Measurements from ENCODE around the gene RPL26.
"Not testable (repeated sequence)": the region's sequence is repeated elsewhere in the genome, so short reads cannot be mapped to it uniquely, and the experiment has no call there.

Gene RPL26

GRCh38 chr17:8384801-8385378 lies 1.9 kb upstream of the RPL26 start:
- Mint-ChIP-seq H3K36me3 (peaks cover 16% of the 10 kb centered on the region), H3K27ac (peak overlapping the region; percentile 82), H3K4me1 (ENCODE audit: low read depth) (peaks cover 37% of the 10 kb centered on the region), H3K9me3 (ENCODE audit: low read depth) (no peaks in the 10 kb centered on the region), H3K4me3 (peak overlapping the region; percentile 99), H3K27me3 (no peaks in the 10 kb centered on the region)

GRCh38 chr17:8382880-8383142 lies 182 bp downstream of the RPL26 start:
- Mint-ChIP-seq H3K4me1 (ENCODE audit: low read depth) (peaks cover 53% of the 10 kb centered on the region), H3K27me3 (no peaks in the 10 kb centered on the region), H3K36me3 (peaks cover 24% of the 10 kb centered on the region), H3K27ac (peak overlapping the region; percentile 99), H3K4me3 (peak overlapping the region; percentile 99), H3K9me3 (ENCODE audit: low read depth) (no peaks in the 10 kb centered on the region)

- no peaks in the 10 kb centered on the region for H3K27me3 Mint-ChIP-seq
- H3K4me3 Mint-ChIP-seq, result peak overlapping the region; percentile 99
- peaks cover 59% of the 10 kb centered on the region for H3K4me1 Mint-ChIP-seq (ENCODE audit: low read depth)
- peak overlapping the region; percentile 99 for H3K27ac Mint-ChIP-seq
- no peaks in the 10 kb centered on the region for H3K9me3 Mint-ChIP-seq (ENCODE audit: low read depth)
- H3K36me3 Mint-ChIP-seq, result peaks cover 24% of the 10 kb centered on the region
Observed at GRCh38 chr17:8382052-8382879, 727 bp downstream of the RPL26 start.

- H3K27me3 Mint-ChIP-seq, result no peaks in the 10 kb centered on the region
- H3K9me3 Mint-ChIP-seq (ENCODE audit: low read depth), result no peaks in the 10 kb centered on the region
- H3K4me3 Mint-ChIP-seq, result peak overlapping the region; percentile 99
- H3K27ac Mint-ChIP-seq, result peak overlapping the region; percentile 87
- peaks cover 28% of the 10 kb centered on the region for H3K36me3 Mint-ChIP-seq
- H3K4me1 Mint-ChIP-seq (ENCODE audit: low read depth), result peaks cover 66% of the 10 kb centered on the region
Observed at GRCh38 chr17:8380049-8380448, 2.9 kb downstream of the RPL26 start.

- Mint-ChIP-seq H3K4me3 (peak overlapping the region; percentile 99), H3K36me3 (peaks cover 28% of the 10 kb centered on the region), H3K4me1 (ENCODE audit: low read depth) (peaks cover 60% of the 10 kb centered on the region), H3K27ac (peak overlapping the region; percentile 88)
- H3K27me3 Mint-ChIP-seq; H3K9me3 Mint-ChIP-seq (ENCODE audit: low read depth): not testable (repeated sequence)
Observed at GRCh38 chr17:8378117-8378516, 4.9 kb downstream of the RPL26 start.

GRCh38 chr17:8377422-8377821 lies 5.6 kb downstream of the RPL26 start:
- peaks cover 23% of the 10 kb centered on the region for H3K36me3 Mint-ChIP-seq
- peaks cover 57% of the 10 kb centered on the region for H3K4me1 Mint-ChIP-seq (ENCODE audit: low read depth)
- peak overlapping the region; percentile 88 for H3K27ac Mint-ChIP-seq
- peak overlapping the region; percentile 99 for H3K4me3 Mint-ChIP-seq
- no peaks in the 10 kb centered on the region for H3K9me3 Mint-ChIP-seq (ENCODE audit: low read depth)
- no peaks in the 10 kb centered on the region for H3K27me3 Mint-ChIP-seq

- Mint-ChIP-seq H3K4me3 (peak within 1 kb of the TSS; percentile 99), H3K27me3 (no peaks in the 10 kb centered on the region), H3K27ac (peak within 1 kb of the TSS; percentile 88), H3K9me3 (ENCODE audit: low read depth) (no peaks in the 10 kb centered on the region), H3K36me3 (peaks cover 18% of the 10 kb centered on the region), H3K4me1 (ENCODE audit: low read depth) (peaks cover 54% of the 10 kb centered on the region)
Observed at GRCh38 chr17:8376271-8377067, 6.5 kb downstream of the RPL26 start, which contains the start of gene KRABD2. Gene KRABD2, minus strand, starts transcription at chr17:8376704.

- peak overlapping the region; percentile 88 for H3K27ac Mint-ChIP-seq
- H3K9me3 Mint-ChIP-seq (ENCODE audit: low read depth), result no peaks in the 10 kb centered on the region
- H3K4me1 Mint-ChIP-seq (ENCODE audit: low read depth), result peaks cover 48% of the 10 kb centered on the region
- peak overlapping the region; percentile 99 for H3K4me3 Mint-ChIP-seq
- no peaks in the 10 kb centered on the region for H3K27me3 Mint-ChIP-seq
- H3K36me3 Mint-ChIP-seq, result peaks cover 15% of the 10 kb centered on the region
Observed at GRCh38 chr17:8375738-8376259, 7.2 kb downstream of the RPL26 start.

GRCh38 chr17:8373856-8374255 lies 9.1 kb downstream of the RPL26 start:
- Mint-ChIP-seq H3K4me1 (ENCODE audit: low read depth) (peaks cover 30% of the 10 kb centered on the region), H3K36me3 (peaks cover 13% of the 10 kb centered on the region)
- not testable (repeated sequence) for H3K9me3 Mint-ChIP-seq (ENCODE audit: low read depth); H3K27ac Mint-ChIP-seq; H3K4me3 Mint-ChIP-seq; H3K27me3 Mint-ChIP-seq

- no peaks in the 10 kb centered on the region for H3K9me3 Mint-ChIP-seq (ENCODE audit: low read depth)
- H3K27me3 Mint-ChIP-seq, result no peaks in the 10 kb centered on the region
- no peak overlapping the region for H3K27ac Mint-ChIP-seq
- H3K36me3 Mint-ChIP-seq, result peaks cover 9% of the 10 kb centered on the region
- H3K4me1 Mint-ChIP-seq (ENCODE audit: low read depth), result peaks cover 19% of the 10 kb centered on the region
- H3K4me3 Mint-ChIP-seq, result no peak overlapping the region
Observed at GRCh38 chr17:8372422-8372821, 10.6 kb downstream of the RPL26 start.

GRCh38 chr17:8371786-8372185 lies 11.2 kb downstream of the RPL26 start:
- Mint-ChIP-seq H3K27ac (no peak overlapping the region), H3K9me3 (ENCODE audit: low read depth) (no peaks in the 10 kb centered on the region), H3K4me1 (ENCODE audit: low read depth) (peaks cover 15% of the 10 kb centered on the region), H3K27me3 (no peaks in the 10 kb centered on the region), H3K4me3 (no peak overlapping the region), H3K36me3 (peaks cover 9% of the 10 kb centered on the region)

- H3K27ac Mint-ChIP-seq, result no peak overlapping the region
Observed at GRCh38 chr17:8369944-8370343, 13.0 kb downstream of the RPL26 start.

GRCh38 chr17:8368193-8368592 lies 14.8 kb downstream of the RPL26 start:
- H3K4me3 Mint-ChIP-seq, result no peak overlapping the region
- no peaks in the 10 kb centered on the region for H3K27me3 Mint-ChIP-seq
- peaks cover 3% of the 10 kb centered on the region for H3K36me3 Mint-ChIP-seq

More at GRCh38 chr17:8369944-8370343, 13.0 kb downstream of the RPL26 start:
- H3K27me3 Mint-ChIP-seq, result no peaks in the 10 kb centered on the region
- H3K4me3 Mint-ChIP-seq, result no peak overlapping the region
- H3K36me3 Mint-ChIP-seq, result peaks cover 3% of the 10 kb centered on the region
- H3K4me1 Mint-ChIP-seq (ENCODE audit: low read depth), result peaks cover 3% of the 10 kb centered on the region
- H3K9me3 Mint-ChIP-seq (ENCODE audit: low read depth), result no peaks in the 10 kb centered on the region

GRCh38 chr17:8366231-8366630 lies 16.8 kb downstream of the RPL26 start:
- H3K4me3 Mint-ChIP-seq, result no peak overlapping the region
- peaks cover 3% of the 10 kb centered on the region for H3K36me3 Mint-ChIP-seq
- no peaks in the 10 kb centered on the region for H3K27me3 Mint-ChIP-seq
- no peak overlapping the region for H3K27ac Mint-ChIP-seq
- H3K9me3 Mint-ChIP-seq (ENCODE audit: low read depth), result no peaks in the 10 kb centered on the region
- H3K4me1 Mint-ChIP-seq (ENCODE audit: low read depth), result no peaks in the 10 kb centered on the region

More at GRCh38 chr17:8368193-8368592, 14.8 kb downstream of the RPL26 start:
- Mint-ChIP-seq H3K9me3 (ENCODE audit: low read depth) (no peaks in the 10 kb centered on the region), H3K4me1 (ENCODE audit: low read depth) (no peaks in the 10 kb centered on the region), H3K27ac (no peak overlapping the region)

- H3K36me3 Mint-ChIP-seq, result peaks cover 3% of the 10 kb centered on the region
- no peak overlapping the region for H3K4me3 Mint-ChIP-seq
- H3K27me3 Mint-ChIP-seq, result no peaks in the 10 kb centered on the region
- peaks cover 5% of the 10 kb centered on the region for H3K4me1 Mint-ChIP-seq (ENCODE audit: low read depth)
- no peaks in the 10 kb centered on the region for H3K9me3 Mint-ChIP-seq (ENCODE audit: low read depth)
- no peak overlapping the region for H3K27ac Mint-ChIP-seq
Observed at GRCh38 chr17:8365143-8365542, 17.9 kb downstream of the RPL26 start.

Measured in activated naive CD8-positive, alpha-beta T cell (primary cell).